ENCODE results near the gene CARMIL1.

DNA sequence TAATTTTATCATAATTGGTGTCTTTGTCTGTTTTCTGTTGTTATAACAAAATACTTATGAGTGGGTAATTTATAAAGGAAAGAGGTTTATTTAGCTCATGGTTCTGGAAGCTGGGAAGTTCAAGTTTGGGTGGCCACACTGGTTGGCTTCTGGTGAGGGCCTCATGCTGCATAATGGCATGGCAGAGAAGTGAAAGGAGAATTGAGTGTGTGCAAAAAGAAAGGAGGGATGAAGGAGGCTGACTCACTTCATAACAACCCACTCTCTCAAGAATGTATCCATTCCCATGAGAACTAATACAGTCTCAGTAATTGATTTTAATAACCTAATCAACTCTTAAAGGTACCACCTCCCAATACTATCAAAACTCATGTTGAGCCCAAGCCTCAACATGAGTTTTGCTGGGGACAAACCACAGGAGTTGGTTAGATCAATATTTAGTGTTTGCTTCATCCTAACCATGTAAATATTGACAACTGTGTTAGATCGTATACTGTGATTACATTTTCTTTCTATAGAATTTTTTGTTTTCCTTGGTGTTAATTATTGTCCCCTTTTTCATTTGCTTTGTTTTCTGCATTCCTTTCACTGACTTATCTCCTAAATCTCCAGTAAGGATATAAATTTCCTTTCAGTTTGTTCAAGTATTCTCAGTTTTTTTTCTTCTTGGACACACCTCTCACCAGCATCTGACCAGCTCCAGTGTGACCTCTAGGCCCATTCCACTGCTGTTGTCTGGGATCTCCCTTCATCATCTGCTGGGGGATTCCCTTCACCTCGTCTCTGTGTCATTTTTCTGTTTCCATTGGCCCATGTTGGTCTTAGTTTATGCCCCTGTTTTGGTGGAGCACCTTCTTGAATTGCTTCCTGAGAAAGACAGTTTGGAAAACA, 318.0 kb downstream of the CARMIL1 start:
- TF ChIP-seq ISL1 (CRISPR knock-in tag; IDR thresholded peaks at IDR 0.05) (no peak), BACH2 (CRISPR knock-in tag; IDR thresholded peaks at IDR 0.05; ENCODE audit: borderline replicate concordance) (no peak), TOX (CRISPR knock-in tag; IDR thresholded peaks at IDR 0.05; ENCODE audit: borderline replicate concordance) (no peak), OSR1 (CRISPR knock-in tag; IDR thresholded peaks at IDR 0.05) (no peak), SNAI2 (CRISPR knock-in tag; IDR thresholded peaks at IDR 0.05) (no peak), PPARA (CRISPR knock-in tag; IDR thresholded peaks at IDR 0.05; ENCODE audit: borderline replicate concordance) (no peak), ZFP3 (CRISPR knock-in tag; IDR thresholded peaks at IDR 0.05) (no peak), ZNF8 (CRISPR knock-in tag; IDR thresholded peaks at IDR 0.05) (no peak), ARNTL (CRISPR knock-in tag; IDR thresholded peaks at IDR 0.05; ENCODE audit: borderline replicate concordance, low read depth) (no peak), TCF4 (CRISPR knock-in tag; IDR thresholded peaks at IDR 0.05; ENCODE audit: borderline replicate concordance) (no peak)
- TF ChIP-seq, protein P1, sequence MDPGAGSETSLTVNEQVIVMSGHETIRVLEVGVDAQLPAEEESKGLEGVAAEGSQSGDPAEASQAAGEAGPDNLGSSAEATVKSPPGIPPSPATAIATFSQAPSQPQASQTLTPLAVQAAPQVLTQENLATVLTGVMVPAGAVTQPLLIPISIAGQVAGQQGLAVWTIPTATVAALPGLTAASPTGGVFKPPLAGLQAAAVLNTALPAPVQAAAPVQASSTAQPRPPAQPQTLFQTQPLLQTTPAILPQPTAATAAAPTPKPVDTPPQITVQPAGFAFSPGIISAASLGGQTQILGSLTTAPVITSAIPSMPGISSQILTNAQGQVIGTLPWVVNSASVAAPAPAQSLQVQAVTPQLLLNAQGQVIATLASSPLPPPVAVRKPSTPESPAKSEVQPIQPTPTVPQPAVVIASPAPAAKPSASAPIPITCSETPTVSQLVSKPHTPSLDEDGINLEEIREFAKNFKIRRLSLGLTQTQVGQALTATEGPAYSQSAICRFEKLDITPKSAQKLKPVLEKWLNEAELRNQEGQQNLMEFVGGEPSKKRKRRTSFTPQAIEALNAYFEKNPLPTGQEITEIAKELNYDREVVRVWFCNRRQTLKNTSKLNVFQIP (CRISPR knock-in tag; IDR thresholded peaks at IDR 0.05; ENCODE audit: borderline replicate concordance, low read depth), result no peak
- TF ChIP-seq, protein P2, sequence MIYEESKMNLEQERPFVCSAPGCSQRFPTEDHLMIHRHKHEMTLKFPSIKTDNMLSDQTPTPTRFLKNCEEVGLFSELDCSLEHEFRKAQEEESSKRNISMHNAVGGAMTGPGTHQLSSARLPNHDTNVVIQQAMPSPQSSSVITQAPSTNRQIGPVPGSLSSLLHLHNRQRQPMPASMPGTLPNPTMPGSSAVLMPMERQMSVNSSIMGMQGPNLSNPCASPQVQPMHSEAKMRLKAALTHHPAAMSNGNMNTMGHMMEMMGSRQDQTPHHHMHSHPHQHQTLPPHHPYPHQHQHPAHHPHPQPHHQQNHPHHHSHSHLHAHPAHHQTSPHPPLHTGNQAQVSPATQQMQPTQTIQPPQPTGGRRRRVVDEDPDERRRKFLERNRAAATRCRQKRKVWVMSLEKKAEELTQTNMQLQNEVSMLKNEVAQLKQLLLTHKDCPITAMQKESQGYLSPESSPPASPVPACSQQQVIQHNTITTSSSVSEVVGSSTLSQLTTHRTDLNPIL (CRISPR knock-in tag; IDR thresholded peaks at IDR 0.05; ENCODE audit: low read depth), result no peak
- TF ChIP-seq, protein P3, sequence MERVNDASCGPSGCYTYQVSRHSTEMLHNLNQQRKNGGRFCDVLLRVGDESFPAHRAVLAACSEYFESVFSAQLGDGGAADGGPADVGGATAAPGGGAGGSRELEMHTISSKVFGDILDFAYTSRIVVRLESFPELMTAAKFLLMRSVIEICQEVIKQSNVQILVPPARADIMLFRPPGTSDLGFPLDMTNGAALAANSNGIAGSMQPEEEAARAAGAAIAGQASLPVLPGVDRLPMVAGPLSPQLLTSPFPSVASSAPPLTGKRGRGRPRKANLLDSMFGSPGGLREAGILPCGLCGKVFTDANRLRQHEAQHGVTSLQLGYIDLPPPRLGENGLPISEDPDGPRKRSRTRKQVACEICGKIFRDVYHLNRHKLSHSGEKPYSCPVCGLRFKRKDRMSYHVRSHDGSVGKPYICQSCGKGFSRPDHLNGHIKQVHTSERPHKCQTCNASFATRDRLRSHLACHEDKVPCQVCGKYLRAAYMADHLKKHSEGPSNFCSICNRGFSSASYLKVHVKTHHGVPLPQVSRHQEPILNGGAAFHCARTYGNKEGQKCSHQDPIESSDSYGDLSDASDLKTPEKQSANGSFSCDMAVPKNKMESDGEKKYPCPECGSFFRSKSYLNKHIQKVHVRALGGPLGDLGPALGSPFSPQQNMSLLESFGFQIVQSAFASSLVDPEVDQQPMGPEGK (CRISPR knock-in tag; IDR thresholded peaks at IDR 0.05; ENCODE audit: borderline replicate concordance), result no peak
